Stimulated activated CD4-positive, alpha-beta T cell treated with anti-CD3 and anti-CD28 coated beads, Interleukin-2, amount 100 ng/mL, for 4 hours (primary cell): ENCODE measurements around the gene TEKT4.
"Not testable (repeated sequence)": the region's sequence is repeated elsewhere in the genome, so short reads cannot be mapped to it uniquely, and the experiment has no call there.

Source experiments
- DNase-seq: peaks from one replicate; pipeline ENCODE4 v3.0.0-alpha.2; 2020; ENCODE audit warnings: low read depth

Gene TEKT4

GRCh38 chr2:94875820-94876522, 4.7 kb downstream of the TEKT4 start:
- DNase-seq = no peak

- no peak for DNase-seq
Observed at GRCh38 chr2:94876523-94876863, 5.3 kb downstream of the TEKT4 start.

GRCh38 chr2:94877129-94877528, 5.9 kb downstream of the TEKT4 start:
- DNase-seq = no peak

GRCh38 chr2:94878575-94878974, 7.3 kb downstream of the TEKT4 start:
- not testable (repeated sequence) for DNase-seq

GRCh38 chr2:94879314-94879981, 8.2 kb downstream of the TEKT4 start:
- DNase-seq = no peak

GRCh38 chr2:94879982-94880377, 8.8 kb downstream of the TEKT4 start:
- no peak for DNase-seq

- no peak for DNase-seq
Observed at GRCh38 chr2:94880507-94880906, 9.3 kb downstream of the TEKT4 start.

- no peak for DNase-seq
Observed at GRCh38 chr2:94881070-94881469, 9.8 kb downstream of the TEKT4 start.

- DNase-seq = no peak
Observed at GRCh38 chr2:94890234-94890633, 19.0 kb downstream of the TEKT4 start.

- not testable (repeated sequence) for DNase-seq
Observed at GRCh38 chr2:94895273-94895672, 24.0 kb downstream of the TEKT4 start.

GRCh38 chr2:94906976-94907375, 35.7 kb downstream of the TEKT4 start:
- not testable (repeated sequence) for DNase-seq

GRCh38 chr2:94923196-94923595, 52.0 kb downstream of the TEKT4 start:
- DNase-seq = no peak

- not testable (repeated sequence) for DNase-seq
Observed at GRCh38 chr2:94924999-94925398, 53.8 kb downstream of the TEKT4 start.
